Trophoblast cell (in vitro differentiated cells and primary cell): Measurements from ENCODE around the gene ANKS1B.

Experiments used
- DNase-seq, 2 donors: peaks; one replicate each; pipeline ENCODE4 v3.0.0-alpha.2; 2016
- H2AFZ ChIP-seq: 2 replicates; pipeline ENCODE4 v1.6.1; 2013; ENCODE audit warnings: low read length, moderate library complexity, mild to moderate bottlenecking; ENCODE audit not compliant: insufficient read depth, poor library complexity
- H2AK5ac ChIP-seq: 2 replicates; pipeline ENCODE4 v1.6.1; 2013; ENCODE audit warnings: mild to moderate bottlenecking, low read length
- H2BK120ac ChIP-seq: 2 replicates; pipeline ENCODE4 v1.6.1; 2013; ENCODE audit warnings: low read length, mild to moderate bottlenecking, moderate library complexity; ENCODE audit not compliant: insufficient read depth, poor library complexity
- H2BK12ac ChIP-seq: 2 replicates; pipeline ENCODE4 v1.6.1; 2013; ENCODE audit warnings: mild to moderate bottlenecking, low read length, moderate library complexity
- H2BK5ac ChIP-seq: 2 replicates; pipeline ENCODE4 v1.6.1; 2013; ENCODE audit warnings: low read length, low read depth, moderate library complexity, mild to moderate bottlenecking; ENCODE audit not compliant: poor library complexity
- H3K14ac ChIP-seq: 2 replicates; pipeline ENCODE4 v1.6.1; 2013; ENCODE audit warnings: mild to moderate bottlenecking, low read length
- H3K18ac ChIP-seq: 2 replicates; pipeline ENCODE4 v1.6.1; 2013; ENCODE audit warnings: mild to moderate bottlenecking, low read length
- H3K23ac ChIP-seq: 2 replicates; pipeline ENCODE4 v1.6.1; 2013; ENCODE audit warnings: low read length
- H3K27ac ChIP-seq: 2 replicates; pipeline ENCODE4 v1.5.1; 2013; ENCODE audit warnings: low read depth, mild to moderate bottlenecking, inconsistent platforms, low read length, moderate library complexity
- H3K27me3 ChIP-seq: 2 replicates; pipeline ENCODE4 v1.6.1; 2013; ENCODE audit warnings: inconsistent platforms, mild to moderate bottlenecking, low read length, moderate library complexity; ENCODE audit not compliant: insufficient read depth
- H3K36me3 ChIP-seq, 2 experiments: 1 replicate in 1 of 2; 2 replicates in 1 of 2; pipeline ENCODE4 v1.6.1; 2013; ENCODE audit warnings: low read length in 2 of 2, mild to moderate bottlenecking in 2 of 2, moderate library complexity in 1 of 2; ENCODE audit not compliant: insufficient read depth in 2 of 2, control insufficient read depth in 1 of 2
- H3K4ac ChIP-seq: 2 replicates; pipeline ENCODE4 v1.6.1; 2013; ENCODE audit warnings: low read depth, mild to moderate bottlenecking, low read length, moderate library complexity
- H3K4me1 ChIP-seq, 2 experiments: 1 replicate in 1 of 2; 2 replicates in 1 of 2; pipeline ENCODE4 v1.6.1; 2013; ENCODE audit warnings: low read length in 2 of 2, mild to moderate bottlenecking in 2 of 2, moderate library complexity in 1 of 2; ENCODE audit not compliant: insufficient read depth in 2 of 2, control insufficient read depth in 1 of 2
- H3K4me2 ChIP-seq: 2 replicates; pipeline ENCODE4 v1.6.1; 2013; ENCODE audit warnings: inconsistent platforms, mild to moderate bottlenecking, low read length, moderate library complexity
- H3K4me3 ChIP-seq: 2 replicates; pipeline ENCODE4 v1.5.1; 2013; ENCODE audit warnings: mild to moderate bottlenecking, low read depth, low read length, inconsistent platforms
- H3K79me1 ChIP-seq: one replicate; pipeline ENCODE4 v1.6.1; 2013; ENCODE audit warnings: low read length
- H3K79me2 ChIP-seq: 2 replicates; pipeline ENCODE4 v1.6.1; 2013; ENCODE audit warnings: low read length, mild to moderate bottlenecking; ENCODE audit not compliant: control insufficient read depth, insufficient read depth, poor library complexity
- H3K9ac ChIP-seq: 2 replicates; pipeline ENCODE4 v1.6.1; 2013; ENCODE audit warnings: mild to moderate bottlenecking, low read length
- H3K9me3 ChIP-seq: 2 replicates; pipeline ENCODE4 v1.6.1; 2013; ENCODE audit warnings: low read depth, mild to moderate bottlenecking, control low read depth, inconsistent platforms, low read length; ENCODE audit not compliant: insufficient read depth
- H4K12ac ChIP-seq: 2 replicates; pipeline ENCODE4 v1.6.1; 2013; ENCODE audit warnings: low read depth, mild to moderate bottlenecking, low read length, moderate library complexity
- H4K8ac ChIP-seq: 2 replicates; pipeline ENCODE4 v1.6.1; 2013; ENCODE audit warnings: low read depth, mild to moderate bottlenecking, low read length, moderate library complexity
- H4K91ac ChIP-seq: one replicate; pipeline ENCODE4 v1.6.1; 2013; ENCODE audit warnings: low read depth, mild to moderate bottlenecking, low read length, moderate library complexity
- WGBS: extraction: QIAGEN DNeasy Blood & Tissue Kit; methylation state at CpG from one replicate; pipeline ENCODE4 v1.1.7; 2013; ENCODE audit warnings: missing lambda C conversion rate; ENCODE audit not compliant: insufficient read length, insufficient coverage; ENCODE audit errors: extremely low coverage; 5-methylcytosine and 5-hydroxymethylcytosine counted together

Gene ANKS1B

DNA sequence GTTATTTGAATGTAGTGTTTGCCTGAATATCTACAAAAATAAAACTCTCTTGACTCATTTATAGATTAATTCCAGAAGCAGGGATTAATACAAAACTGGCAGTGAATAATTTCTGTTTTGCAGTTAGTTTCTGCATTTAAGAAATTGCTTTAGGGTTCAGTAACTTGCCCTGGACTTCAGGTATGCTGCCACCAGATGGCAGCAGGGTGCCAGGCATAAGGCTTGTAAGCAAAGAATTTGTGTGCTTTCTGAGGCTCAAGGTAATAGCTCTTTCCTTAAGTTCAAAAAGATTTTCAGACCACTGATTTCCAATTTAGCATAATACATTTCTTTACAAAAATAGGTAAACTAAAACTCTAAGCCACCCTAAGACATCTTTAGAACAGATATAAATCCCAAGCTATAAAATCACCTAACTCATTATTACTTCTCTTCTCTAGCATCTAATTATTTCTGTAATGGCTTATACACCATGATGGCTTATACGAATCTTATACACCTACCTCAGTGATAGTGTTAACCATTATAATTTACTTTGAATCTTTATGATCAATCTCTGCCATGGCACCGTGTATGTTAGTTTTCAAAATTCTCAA lies 941.3 kb downstream of the ANKS1B start:
- H3K36me3 ChIP-seq: no peaks in the 10 kb centered on the region
- H3K27ac ChIP-seq: no peak overlapping the region
- H2AFZ ChIP-seq: no peak overlapping the region
- no peak overlapping the region for H4K8ac ChIP-seq
- H3K27me3 ChIP-seq: no peaks in the 10 kb centered on the region
- H3K79me1 ChIP-seq: no peaks in the 10 kb centered on the region
- no peak overlapping the region for H4K12ac ChIP-seq
- no peaks in the 10 kb centered on the region for H3K4me1 ChIP-seq
- no peak overlapping the region for H3K9ac ChIP-seq
- no peak overlapping the region for H2BK5ac ChIP-seq
- peaks cover 1% of the 10 kb centered on the region for H3K9me3 ChIP-seq
- no peaks in the 10 kb centered on the region for H3K79me2 ChIP-seq
- no peak overlapping the region for H3K14ac ChIP-seq
- DNase-seq: peak; percentile 57 to 83
- H3K4ac ChIP-seq: no peak overlapping the region
- no peak overlapping the region for H2BK12ac ChIP-seq
- no peak overlapping the region for H3K4me2 ChIP-seq
- H2AK5ac ChIP-seq: no peak overlapping the region
- WGBS: no CpG with 5 or more reads among the region's 2 CpGs
- H3K18ac ChIP-seq: no peak overlapping the region
- H2BK120ac ChIP-seq: no peak overlapping the region
- no peak overlapping the region for H4K91ac ChIP-seq
- H3K23ac ChIP-seq: no peak overlapping the region
- no peak overlapping the region for H3K4me3 ChIP-seq

DNA sequence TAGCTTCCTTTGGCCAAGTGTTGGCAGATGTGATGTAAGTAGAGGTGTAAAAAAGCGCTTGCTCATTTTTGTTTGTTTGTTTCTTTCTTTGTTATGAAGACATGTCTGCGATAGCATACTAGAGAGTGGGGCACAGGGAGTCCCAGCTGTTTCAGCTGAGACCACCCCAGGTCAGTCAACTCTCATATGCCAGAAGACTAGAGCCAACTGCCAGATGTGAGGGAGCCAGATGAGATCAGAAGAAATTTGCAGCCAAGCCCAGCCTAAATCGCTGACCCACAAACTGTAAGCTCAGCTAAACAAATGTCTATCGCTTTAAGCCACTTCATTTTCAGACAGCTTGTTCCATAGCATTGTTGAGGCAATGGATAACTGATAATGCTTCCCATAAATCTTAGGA lies 942.5 kb downstream of the ANKS1B start:
- H3K4me2 ChIP-seq: no peak overlapping the region
- H3K14ac ChIP-seq: no peak overlapping the region
- no CpG with 5 or more reads among the region's 4 CpGs for WGBS
- H3K18ac ChIP-seq: no peak overlapping the region
- H2BK12ac ChIP-seq: no peak overlapping the region
- no peak overlapping the region for H3K9ac ChIP-seq
- H2BK5ac ChIP-seq: no peak overlapping the region
- H2AK5ac ChIP-seq: no peak overlapping the region
- no peak overlapping the region for H3K27ac ChIP-seq
- H3K27me3 ChIP-seq: no peaks in the 10 kb centered on the region
- H4K8ac ChIP-seq: no peak overlapping the region
- H3K79me1 ChIP-seq: no peaks in the 10 kb centered on the region
- no peak overlapping the region for H4K91ac ChIP-seq
- no peaks in the 10 kb centered on the region for H3K4me1 ChIP-seq
- H3K9me3 ChIP-seq: peaks cover 1% of the 10 kb centered on the region
- H3K4ac ChIP-seq: no peak overlapping the region
- DNase-seq: no peak
- no peaks in the 10 kb centered on the region for H3K36me3 ChIP-seq
- no peak overlapping the region for H3K23ac ChIP-seq
- H3K79me2 ChIP-seq: no peaks in the 10 kb centered on the region
- H4K12ac ChIP-seq: no peak overlapping the region
- no peak overlapping the region for H2AFZ ChIP-seq
- H2BK120ac ChIP-seq: no peak overlapping the region
- no peak overlapping the region for H3K4me3 ChIP-seq

DNA sequence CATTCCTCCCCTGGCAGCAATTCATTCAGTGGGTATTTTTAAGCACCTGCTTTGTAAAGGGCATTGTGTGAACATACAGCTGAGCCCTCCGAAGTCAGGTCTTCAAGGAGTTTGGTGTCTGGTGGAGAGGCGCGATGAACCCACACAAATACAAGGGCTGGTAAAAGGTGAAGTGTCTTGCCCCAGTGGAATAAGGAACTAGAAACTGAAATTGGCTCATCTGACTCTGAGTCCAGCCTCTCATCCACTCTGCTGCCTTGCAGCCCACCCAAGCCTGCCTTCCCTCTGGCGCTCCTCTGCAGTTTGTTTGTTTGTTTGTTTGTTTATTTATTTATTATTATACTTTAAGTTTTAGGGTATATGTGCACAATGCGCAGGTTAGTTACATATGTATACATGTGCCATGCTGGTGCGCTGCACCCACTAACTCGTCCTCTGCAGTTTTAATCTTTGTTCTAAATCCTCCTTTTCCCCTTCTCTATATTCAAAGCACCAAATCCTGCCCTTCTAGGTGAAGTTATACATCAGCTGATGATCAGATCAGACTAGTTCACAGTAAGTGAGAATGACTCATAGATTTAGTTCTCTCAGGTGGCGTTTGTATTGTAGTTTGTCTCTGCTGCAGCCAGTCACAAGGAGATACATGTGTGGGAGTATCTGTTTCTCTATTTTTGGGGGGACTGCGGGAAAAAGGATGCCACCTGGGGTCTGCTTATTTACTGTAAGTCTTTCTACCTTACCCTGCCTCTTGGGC lies 945.2 kb downstream of the ANKS1B start:
- Histone ChIP-seq H4K8ac (no peak overlapping the region), H3K23ac (no peak overlapping the region), H2BK12ac (no peak overlapping the region), H3K4me2 (no peak overlapping the region), H3K36me3 (no peaks in the 10 kb centered on the region), H3K18ac (no peak overlapping the region), H3K79me1 (no peaks in the 10 kb centered on the region), H3K9me3 (peaks cover 1% of the 10 kb centered on the region), H2BK5ac (no peak overlapping the region), H3K4me3 (no peak overlapping the region), H2AK5ac (no peak overlapping the region), H3K27me3 (no peaks in the 10 kb centered on the region), H3K9ac (no peak overlapping the region), H4K91ac (no peak overlapping the region), H3K79me2 (no peaks in the 10 kb centered on the region), H2AFZ (no peak overlapping the region), H4K12ac (no peak overlapping the region), H3K14ac (no peak overlapping the region), H3K4ac (no peak overlapping the region), H2BK120ac (no peak overlapping the region), H3K4me1 (peaks cover 0 to 5% of the 10 kb centered on the region in 2 experiments), H3K27ac (no peak overlapping the region)
- DNase-seq: no peak
- WGBS: no CpG with 5 or more reads among the region's 9 CpGs

DNA sequence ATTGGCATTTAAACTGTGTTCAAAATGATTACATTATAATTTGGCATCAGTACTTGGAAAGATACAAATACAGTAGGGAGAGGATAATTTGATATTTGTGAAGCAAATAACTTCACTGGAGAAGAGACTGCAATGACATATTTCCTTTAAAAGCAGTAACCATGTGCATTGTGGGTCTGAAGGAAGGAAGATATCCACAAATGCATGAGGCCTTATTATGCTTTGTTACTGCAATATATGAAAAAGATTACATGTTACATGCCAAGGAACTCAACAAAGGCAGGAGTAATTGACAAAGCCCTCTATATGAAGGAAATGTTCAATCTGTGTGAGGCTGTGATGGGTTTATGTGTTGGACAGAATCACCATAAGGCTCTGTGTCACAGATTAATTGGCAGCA lies 948.2 kb downstream of the ANKS1B start:
- Histone ChIP-seq H3K18ac (no peak overlapping the region), H3K4ac (no peak overlapping the region), H2BK12ac (no peak overlapping the region), H3K4me2 (no peak overlapping the region), H3K27ac (no peak overlapping the region), H3K4me3 (no peak overlapping the region), H3K4me1 (peaks cover 0 to 5% of the 10 kb centered on the region in 2 experiments), H4K12ac (no peak overlapping the region), H3K27me3 (no peaks in the 10 kb centered on the region), H3K79me1 (no peaks in the 10 kb centered on the region), H2BK5ac (no peak overlapping the region), H3K23ac (no peak overlapping the region), H3K9me3 (peaks cover 1% of the 10 kb centered on the region), H3K79me2 (no peaks in the 10 kb centered on the region), H2AFZ (no peak overlapping the region), H4K91ac (no peak overlapping the region), H2AK5ac (no peak overlapping the region), H3K14ac (no peak overlapping the region), H3K9ac (no peak overlapping the region), H3K36me3 (no peaks in the 10 kb centered on the region), H4K8ac (no peak overlapping the region), H2BK120ac (no peak overlapping the region)
- no peak for DNase-seq
